RWPE2 (cell line): Measurements from ENCODE around the gene CHN2.

Source experiments
- ATAC-seq: fragments of 200-7000 bp; cut with Tn5 transposase; 3 replicates; pipeline ENCODE4 v1.9.1; 2021; ENCODE audit warnings: low read depth
- DNase-seq: peaks from one replicate; pipeline ENCODE4 v3.0.0-alpha.2; 2020; ENCODE audit warnings: low spot score
- H3K27ac ChIP-seq: fragments of 450-650 bp; 2 replicates; pipeline ENCODE4 v1.5.1; 2017; ENCODE audit warnings: mild to moderate bottlenecking; ENCODE audit not compliant: poor library complexity, severe bottlenecking
- H3K27me3 ChIP-seq: fragments of 250-450 bp; sonication (Bioruptor Pico); 2 replicates; pipeline ENCODE4 v1.5.1; 2021; ENCODE audit warnings: mild to moderate bottlenecking, moderate library complexity; ENCODE audit not compliant: insufficient read depth, poor library complexity, severe bottlenecking
- H3K36me3 ChIP-seq: fragments of 250-450 bp; sonication (Bioruptor Pico); 2 replicates; pipeline ENCODE4 v1.5.1; 2020; ENCODE audit warnings: low read depth, mild to moderate bottlenecking, moderate library complexity
- H3K4me1 ChIP-seq: fragments of 250-450 bp; sonication (Bioruptor Pico); 2 replicates; pipeline ENCODE4 v1.5.1; 2021; ENCODE audit warnings: mild to moderate bottlenecking, moderate library complexity; ENCODE audit not compliant: insufficient read depth, poor library complexity, severe bottlenecking
- H3K4me3 ChIP-seq: fragments of 250-450 bp; sonication (Bioruptor Pico); 2 replicates; pipeline ENCODE4 v1.5.1; 2021; ENCODE audit warnings: mild to moderate bottlenecking, moderate library complexity; ENCODE audit not compliant: severe bottlenecking
- H3K9me3 ChIP-seq: fragments of 250-450 bp; sonication (Bioruptor Pico); 2 replicates; pipeline ENCODE4 v1.5.1; 2021; ENCODE audit warnings: mild to moderate bottlenecking, moderate library complexity; ENCODE audit not compliant: severe bottlenecking
- TF ChIP-seq, protein P1 (sequence below): fragments of 450-650 bp; IDR thresholded peaks from one replicate; pipeline ENCODE4 v1.5.1; 2017; ENCODE audit warnings: mild to moderate bottlenecking, moderate library complexity; ENCODE audit not compliant: poor library complexity, severe bottlenecking

CHN2 gene

DNA sequence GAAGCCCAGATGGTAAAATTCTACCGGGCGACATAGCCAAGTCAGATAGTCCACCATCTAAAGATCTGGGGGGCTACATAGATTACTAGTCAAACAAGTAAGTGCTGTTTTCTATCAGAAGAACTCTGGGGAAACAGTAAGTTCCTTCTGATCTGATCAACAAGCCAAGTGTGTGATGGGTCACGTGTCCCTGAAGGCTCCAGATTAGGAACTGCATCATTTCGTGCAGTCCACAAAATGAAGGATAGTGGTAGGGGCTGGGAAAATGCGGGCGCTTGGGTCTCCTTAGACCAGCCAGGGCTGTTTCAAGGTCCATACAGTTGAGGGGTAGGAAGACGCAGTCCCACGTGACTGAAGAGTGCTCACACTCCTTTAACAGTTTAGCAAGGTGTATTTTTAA lies 1.8 kb upstream of the CHN2 start:
- no peak for ATAC-seq
- Histone ChIP-seq H3K36me3 (no peaks in the 10 kb centered on the region), H3K27ac (no peak overlapping the region), H3K4me1 (peaks cover 7% of the 10 kb centered on the region), H3K9me3 (no peaks in the 10 kb centered on the region), H3K4me3 (no peak overlapping the region), H3K27me3 (peaks cover 6% of the 10 kb centered on the region)
- TF ChIP-seq, protein P1, sequence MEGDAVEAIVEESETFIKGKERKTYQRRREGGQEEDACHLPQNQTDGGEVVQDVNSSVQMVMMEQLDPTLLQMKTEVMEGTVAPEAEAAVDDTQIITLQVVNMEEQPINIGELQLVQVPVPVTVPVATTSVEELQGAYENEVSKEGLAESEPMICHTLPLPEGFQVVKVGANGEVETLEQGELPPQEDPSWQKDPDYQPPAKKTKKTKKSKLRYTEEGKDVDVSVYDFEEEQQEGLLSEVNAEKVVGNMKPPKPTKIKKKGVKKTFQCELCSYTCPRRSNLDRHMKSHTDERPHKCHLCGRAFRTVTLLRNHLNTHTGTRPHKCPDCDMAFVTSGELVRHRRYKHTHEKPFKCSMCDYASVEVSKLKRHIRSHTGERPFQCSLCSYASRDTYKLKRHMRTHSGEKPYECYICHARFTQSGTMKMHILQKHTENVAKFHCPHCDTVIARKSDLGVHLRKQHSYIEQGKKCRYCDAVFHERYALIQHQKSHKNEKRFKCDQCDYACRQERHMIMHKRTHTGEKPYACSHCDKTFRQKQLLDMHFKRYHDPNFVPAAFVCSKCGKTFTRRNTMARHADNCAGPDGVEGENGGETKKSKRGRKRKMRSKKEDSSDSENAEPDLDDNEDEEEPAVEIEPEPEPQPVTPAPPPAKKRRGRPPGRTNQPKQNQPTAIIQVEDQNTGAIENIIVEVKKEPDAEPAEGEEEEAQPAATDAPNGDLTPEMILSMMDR: no peak
- DNase-seq: no peak

DNA sequence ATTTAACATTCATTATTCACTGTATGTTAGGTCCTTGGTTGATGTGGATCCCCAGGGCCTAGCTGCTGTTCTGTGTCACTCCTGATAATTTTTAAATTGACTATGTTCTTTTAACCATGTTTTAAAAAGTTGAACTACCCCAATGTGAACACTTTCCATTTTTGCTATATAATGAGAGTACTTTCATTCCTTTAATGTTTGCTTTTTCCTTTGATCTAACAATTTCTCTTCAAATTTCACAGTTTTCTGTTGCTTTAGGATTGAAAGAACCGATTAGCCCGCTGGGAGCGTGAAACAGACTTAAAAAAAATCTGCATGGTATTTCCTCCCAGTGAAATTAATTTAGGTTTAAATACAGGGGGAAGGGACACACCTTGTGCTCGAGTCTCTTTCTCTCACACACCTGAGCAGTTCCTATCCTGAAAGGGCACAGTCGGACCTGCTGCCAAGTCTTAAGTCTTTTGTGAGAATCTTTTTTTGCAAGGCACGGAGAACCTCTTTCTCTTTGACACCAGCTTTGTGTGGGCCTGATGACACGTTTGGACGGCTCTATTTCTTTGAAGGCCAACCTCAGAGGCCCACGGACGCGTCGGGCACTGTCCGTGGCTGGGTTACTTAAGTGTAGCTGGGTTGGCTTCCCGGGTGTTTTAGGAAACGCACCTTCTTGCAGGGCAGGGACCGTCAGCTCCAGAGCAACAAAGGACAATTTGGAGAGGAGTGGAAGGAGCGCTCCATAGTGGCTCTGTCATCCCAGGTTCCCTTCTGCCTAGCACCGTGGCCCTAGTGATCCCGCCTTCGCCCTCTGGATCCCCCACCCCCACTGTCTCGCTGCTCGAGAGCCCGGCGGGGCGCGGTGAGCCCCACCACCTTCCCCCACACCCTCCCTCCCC lies 1.0 kb upstream of the CHN2 start:
- DNase-seq: no peak
- ATAC-seq: no peak
- Histone ChIP-seq H3K27me3 (peaks cover 6% of the 10 kb centered on the region), H3K4me3 (no peak overlapping the region), H3K4me1 (peaks cover 7% of the 10 kb centered on the region), H3K27ac (no peak overlapping the region), H3K9me3 (no peaks in the 10 kb centered on the region), H3K36me3 (no peaks in the 10 kb centered on the region)
- TF ChIP-seq, protein P1: no peak

DNA sequence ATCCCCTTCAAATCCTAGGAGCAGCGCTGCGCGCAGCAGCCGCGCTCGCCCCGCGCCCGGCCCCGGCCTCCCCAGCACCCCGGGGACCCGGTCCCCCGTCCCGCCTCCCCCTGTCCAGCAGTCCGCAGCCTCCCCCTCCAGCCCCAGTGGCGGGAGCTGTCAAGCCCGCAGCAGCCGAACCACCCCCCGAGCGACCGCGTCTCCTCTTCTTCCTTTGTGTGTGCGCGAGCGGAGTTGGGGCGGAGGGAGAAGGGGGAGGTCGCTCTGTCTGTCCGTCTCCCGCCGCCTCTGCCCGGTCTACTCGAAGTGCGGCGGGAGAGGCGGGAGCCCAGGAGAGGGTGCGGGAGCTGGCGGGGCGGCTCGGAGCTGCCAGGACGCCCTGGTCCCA lies 375 bp upstream of the CHN2 start:
- peak; percentile 54 for DNase-seq

DNA sequence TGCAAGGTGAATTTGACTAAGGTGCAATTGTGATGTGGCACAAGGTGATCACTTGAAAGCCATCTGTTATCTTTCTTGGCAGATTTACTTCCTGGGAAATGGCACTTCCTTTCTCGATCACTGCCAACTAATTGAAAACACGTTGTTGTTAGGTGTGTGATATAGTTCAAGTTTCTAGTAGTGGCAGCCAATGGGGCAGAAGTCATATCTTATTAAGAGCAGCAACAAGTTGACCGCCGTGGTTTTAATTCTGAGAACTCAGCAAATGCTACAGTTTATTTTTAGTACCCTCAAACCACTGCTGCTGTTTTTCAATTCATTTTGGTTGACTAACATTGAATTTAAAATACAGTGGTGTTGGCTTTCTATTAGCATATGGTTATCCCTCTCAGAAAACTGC lies 1.6 kb downstream of the CHN2 start:
- ATAC-seq (no peak), DNase-seq (no peak)
- no peak overlapping the region for H3K4me3 ChIP-seq
- no peaks in the 10 kb centered on the region for H3K36me3 ChIP-seq
- H3K9me3 ChIP-seq: no peaks in the 10 kb centered on the region
- H3K27ac ChIP-seq: no peak overlapping the region
- peaks cover 3% of the 10 kb centered on the region for H3K4me1 ChIP-seq
- TF ChIP-seq, protein P1: no peak
- H3K27me3 ChIP-seq: peaks cover 6% of the 10 kb centered on the region

More for the DNA sequence above, 375 bp upstream of the CHN2 start:
- ATAC-seq: peak; percentile 37
- Histone ChIP-seq H3K27me3 (peaks cover 6% of the 10 kb centered on the region), H3K4me1 (peaks cover 7% of the 10 kb centered on the region), H3K36me3 (no peaks in the 10 kb centered on the region), H3K4me3 (peak overlapping the region; percentile 49), H3K9me3 (no peaks in the 10 kb centered on the region), H3K27ac (no peak overlapping the region)
- TF ChIP-seq, protein P1: no peak

DNA sequence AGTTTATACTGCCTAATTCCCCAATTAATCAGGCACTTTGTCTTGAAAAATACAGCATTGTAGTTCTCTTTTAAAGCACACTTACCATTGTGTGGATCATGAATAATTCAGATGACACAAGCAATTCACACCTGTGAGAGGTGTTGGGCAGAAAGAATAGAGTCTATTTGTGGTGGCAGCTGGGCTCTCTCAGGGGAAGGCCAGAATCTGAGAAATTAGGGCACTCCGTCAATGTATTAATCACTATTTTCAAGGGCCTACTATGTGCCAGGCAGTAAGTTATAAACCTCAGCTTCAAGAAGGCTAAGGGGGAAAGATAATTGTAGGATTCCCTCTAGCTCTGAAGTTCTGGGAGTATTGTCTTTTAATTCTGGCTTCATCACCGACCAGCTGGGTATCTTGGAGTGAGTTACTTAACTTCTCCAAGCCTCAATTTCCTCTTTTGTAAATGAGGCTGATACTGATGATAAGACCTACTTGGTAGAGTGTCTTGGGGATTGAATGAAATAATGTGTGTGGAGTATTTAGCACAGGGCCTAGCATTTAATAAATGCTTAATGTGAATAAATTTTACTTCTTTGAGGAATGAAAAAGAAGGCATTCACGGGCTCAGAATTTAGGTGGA lies 2.5 kb downstream of the CHN2 start:
- no peaks in the 10 kb centered on the region for H3K9me3 ChIP-seq
- peaks cover 6% of the 10 kb centered on the region for H3K27me3 ChIP-seq
- no peaks in the 10 kb centered on the region for H3K36me3 ChIP-seq
- H3K27ac ChIP-seq: no peak overlapping the region
- ATAC-seq (no peak), DNase-seq (no peak)
- TF ChIP-seq, protein P1: no peak
- H3K4me3 ChIP-seq: no peak overlapping the region
- H3K4me1 ChIP-seq: peaks cover 3% of the 10 kb centered on the region
